ENCODE results near the gene EIF4EBP3.
"Not testable (repeated sequence)": the region's sequence is repeated elsewhere in the genome, so short reads cannot be mapped to it uniquely, and the experiment has no call there.

The EIF4EBP3 gene

GRCh38 chr5:140575309-140575708 is 27.8 kb downstream of the EIF4EBP3 start:
- no peak for TF ChIP-seq CTCF (IDR thresholded peaks at IDR 0.05; ENCODE audit: extremely low read depth, missing control alignments)
- no peak for DNase-seq (ENCODE audit: low spot score)

GRCh38 chr5:140576776-140577201 is 29.3 kb downstream of the EIF4EBP3 start:
- no peak for TF ChIP-seq CTCF (IDR thresholded peaks at IDR 0.05; ENCODE audit: extremely low read depth, missing control alignments)
- no peak for DNase-seq (ENCODE audit: low spot score)

GRCh38 chr5:140579188-140579747 is 31.8 kb downstream of the EIF4EBP3 start:
- DNase-seq (ENCODE audit: low spot score), result not testable (repeated sequence)

- no peak for TF ChIP-seq CTCF (IDR thresholded peaks at IDR 0.05; ENCODE audit: extremely low read depth, missing control alignments)
- DNase-seq (ENCODE audit: low spot score), result no peak
These were observed 40.0 kb downstream of the EIF4EBP3 start for GRCh38 chr5:140587495-140587894.

- TF ChIP-seq CTCF (IDR thresholded peaks at IDR 0.05; ENCODE audit: extremely low read depth, missing control alignments), result no peak
- no peak for DNase-seq (ENCODE audit: low spot score)
These were observed 41.0 kb downstream of the EIF4EBP3 start for GRCh38 chr5:140588311-140589070.

- DNase-seq (ENCODE audit: low spot score), result no peak
- no peak for TF ChIP-seq CTCF (IDR thresholded peaks at IDR 0.05; ENCODE audit: extremely low read depth, missing control alignments)
These were observed 43.4 kb downstream of the EIF4EBP3 start for GRCh38 chr5:140590861-140591260.

- DNase-seq (ENCODE audit: low spot score), result no peak
- no peak for TF ChIP-seq CTCF (IDR thresholded peaks at IDR 0.05; ENCODE audit: extremely low read depth, missing control alignments)
These were observed 44.4 kb downstream of the EIF4EBP3 start for GRCh38 chr5:140591747-140592372.

- not testable (repeated sequence) for DNase-seq (ENCODE audit: low spot score)
These were observed 45.6 kb downstream of the EIF4EBP3 start for GRCh38 chr5:140593070-140593469.
